Liver (tissue), 9 donors: ENCODE measurements around the gene EXOSC5. TPM values are rescaled to one million over a fixed set of nuclear protein-coding genes. Genes with fewer than 3 reads are reported as not detected.

Experiments used
- DNase-seq: peaks from one replicate; pipeline ENCODE4 v3.0.0-alpha.2; 2017; ENCODE audit warnings: low spot score
- H3K27ac ChIP-seq, 2 donors: one replicate each; pipeline ENCODE4 v1.7.0; 2013; ENCODE audit warnings: inconsistent platforms in 2 of 2, low read length in 2 of 2, control low read depth in 1 of 2, low read depth in 1 of 2, mild to moderate bottlenecking in 1 of 2
- H3K27me3 ChIP-seq, 4 donors: one replicate each; pipeline versions ENCODE4 v1.6.1 to v1.7.0; 2013; ENCODE audit warnings: low read length in 3 of 4, inconsistent platforms in 1 of 4, mild to moderate bottlenecking in 1 of 4, moderate library complexity in 1 of 4; ENCODE audit not compliant: control insufficient read depth in 4 of 4, insufficient read depth in 4 of 4
- H3K36me3 ChIP-seq, 4 donors: one replicate each; pipeline versions ENCODE4 v1.6.1 to v1.7.0; 2013; ENCODE audit warnings: low read length in 3 of 4, mild to moderate bottlenecking in 3 of 4, low read depth in 1 of 4, moderate library complexity in 1 of 4; ENCODE audit not compliant: control insufficient read depth in 4 of 4, insufficient read depth in 3 of 4
- H3K4me1 ChIP-seq, 4 donors: one replicate each; pipeline versions ENCODE4 v1.6.1 to v1.7.0; 2013; ENCODE audit warnings: low read length in 3 of 4, mild to moderate bottlenecking in 3 of 4, moderate library complexity in 1 of 4; ENCODE audit not compliant: control insufficient read depth in 4 of 4, insufficient read depth in 4 of 4
- H3K4me3 ChIP-seq, 3 donors: one replicate each; pipeline versions ENCODE4 v1.6.1 to v1.7.0; 2013; ENCODE audit warnings: low read length in 3 of 3, control low read depth in 1 of 3, low read depth in 1 of 3, mild to moderate bottlenecking in 1 of 3
- H3K9ac ChIP-seq, 2 donors: one replicate each; pipeline ENCODE4 v1.7.0; 2013; ENCODE audit warnings: low read length in 2 of 2, mild to moderate bottlenecking in 2 of 2, moderate library complexity in 2 of 2, control low read depth in 1 of 2, low read depth in 1 of 2
- H3K9me3 ChIP-seq, 4 donors: one replicate each; pipeline versions ENCODE4 v1.6.1 to v1.7.0; 2013; ENCODE audit warnings: low read length in 3 of 4; ENCODE audit not compliant: control insufficient read depth in 4 of 4
- EGR1 ChIP-seq, 2 donors: IDR thresholded peaks; 2 replicates each; pipeline ENCODE4 v1.6.1; 2016 to 2018; ENCODE audit warnings: antibody characterized with exemption in 2 of 2, low read depth in 2 of 2
- FOXA1 ChIP-seq: IDR thresholded peaks from 2 replicates; pipeline ENCODE4 v1.6.1; 2016; ENCODE audit warnings: antibody characterized with exemption
- FOXA2 ChIP-seq: IDR thresholded peaks from 2 replicates; pipeline ENCODE4 v1.6.1; 2016; ENCODE audit warnings: antibody characterized with exemption
- GABPA ChIP-seq, 2 donors: IDR thresholded peaks in 1 of 2; conservative IDR thresholded peaks in 1 of 2; 2 replicates each; pipeline ENCODE4 v1.6.1; 2016; ENCODE audit warnings: antibody characterized with exemption in 2 of 2, mild to moderate bottlenecking in 1 of 2, moderate library complexity in 1 of 2
- HNF4A ChIP-seq, 2 donors: conservative IDR thresholded peaks; 2 replicates each; pipeline ENCODE4 v1.6.1; 2016; ENCODE audit warnings: antibody characterized with exemption in 2 of 2, mild to moderate bottlenecking in 2 of 2
- HNF4G ChIP-seq: IDR thresholded peaks from 2 replicates; pipeline ENCODE4 v1.6.1; 2016; ENCODE audit warnings: antibody characterized with exemption
- JUND ChIP-seq, 2 donors: IDR thresholded peaks; 2 replicates each; pipeline ENCODE4 v1.6.1; 2016; ENCODE audit warnings: antibody characterized with exemption in 2 of 2
- NR2F2 ChIP-seq: IDR thresholded peaks from 2 replicates; pipeline ENCODE4 v1.6.1; 2016; ENCODE audit warnings: antibody characterized with exemption
- RAD21 ChIP-seq, 2 donors: IDR thresholded peaks; 2 replicates each; pipeline ENCODE4 v1.6.1; 2016; ENCODE audit warnings: antibody characterized with exemption in 2 of 2, mild to moderate bottlenecking in 2 of 2
- RXRA ChIP-seq, 2 donors: IDR thresholded peaks; 2 replicates each; pipeline ENCODE4 v1.6.1; 2017 to 2018; ENCODE audit warnings: antibody characterized with exemption in 2 of 2, mild to moderate bottlenecking in 1 of 2
- SP1 ChIP-seq: IDR thresholded peaks from 2 replicates; pipeline ENCODE4 v1.6.1; 2018; ENCODE audit warnings: antibody characterized with exemption, mild to moderate bottlenecking
- TAF1 ChIP-seq: conservative IDR thresholded peaks from 2 replicates; pipeline ENCODE4 v1.6.1; 2016; ENCODE audit warnings: antibody characterized with exemption, mild to moderate bottlenecking
- YY1 ChIP-seq: IDR thresholded peaks from 2 replicates; pipeline ENCODE4 v1.6.1; 2016; ENCODE audit warnings: antibody characterized with exemption, mild to moderate bottlenecking
- WGBS: extraction: QIAGEN DNeasy Blood & Tissue Kit; methylation state at CpG from one replicate; pipeline ENCODE4 v1.1.7; 2013; 5-methylcytosine and 5-hydroxymethylcytosine counted together
- polyA plus RNA-seq, 2 donors: library from polyadenylated mRNA; stranded (reverse) in 1 of 2; unstranded in 1 of 2; fragments of 200-250 nt in 1 of 2; fragments of >200 nt in 1 of 2; fragmentation: Nextera tagmentation in 1 of 2; extraction: Ambion mirVana in 1 of 2; gene quantifications; one replicate each; pipeline versions ENCODE4 v1.2.1 to v1.2.3, GENCODE V29; 2013 to 2015
- total RNA-seq, 2 donors: library from RNA; depleted of rRNA; stranded (reverse); fragments of >200 nt; gene quantifications; one replicate each; pipeline ENCODE4 v1.2.3, GENCODE V29; 2014
- TF ChIP-seq, protein P1 (sequence below): fragments of 150-350 bp; IDR thresholded peaks from 2 replicates; pipeline ENCODE4 v1.5.1; 2017; ENCODE audit warnings: improper control_type of control experiment, low read depth, low read length; ENCODE audit not compliant: missing input control
- TF ChIP-seq, protein P2 (sequence below): IDR thresholded peaks from 2 replicates; pipeline ENCODE4 v1.6.1; 2016; ENCODE audit warnings: antibody characterized with exemption
- TF ChIP-seq, protein P3 (sequence below): IDR thresholded peaks from 2 replicates; pipeline ENCODE4 v1.6.1; 2016; ENCODE audit warnings: antibody characterized with exemption, mild to moderate bottlenecking
- TF ChIP-seq, protein P4 (sequence below): IDR thresholded peaks from 2 replicates; pipeline ENCODE4 v1.6.1; 2016; ENCODE audit warnings: antibody characterized with exemption
- TF ChIP-seq, protein P5 (sequence below): IDR thresholded peaks from 2 replicates; pipeline ENCODE4 v1.6.1; 2016; ENCODE audit warnings: antibody characterized with exemption
- donor health status: healthy.
- donor health status: healthy.
- donor health status: healthy.
- donor health status: healthy.
- donor health status: healthy.

Gene EXOSC5
- total and polyA plus RNA-seq, 4 donors: 8.3 to 26.7 (median 18.9) TPM

DNA sequence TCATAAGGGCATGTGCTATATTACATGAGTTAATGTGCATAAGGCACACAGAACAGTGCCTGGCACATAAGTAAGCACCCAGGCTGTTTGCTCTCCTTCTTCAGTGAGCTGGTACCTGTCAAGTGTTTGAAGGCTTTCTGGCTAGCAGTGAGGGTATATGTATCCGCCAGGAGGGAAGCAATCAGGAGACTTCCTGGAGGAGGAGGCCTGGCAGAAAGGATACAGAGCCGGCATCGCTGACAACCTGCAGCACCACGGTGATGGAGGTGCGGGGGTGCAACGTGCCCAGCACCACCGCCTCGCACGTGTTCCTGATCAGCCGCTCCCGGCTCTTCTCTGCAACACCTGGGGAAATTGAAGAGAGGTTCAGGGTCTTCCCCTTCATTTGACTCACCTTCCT lies 5.5 kb downstream of the EXOSC5 start (continued):
- TF ChIP-seq, protein P1, sequence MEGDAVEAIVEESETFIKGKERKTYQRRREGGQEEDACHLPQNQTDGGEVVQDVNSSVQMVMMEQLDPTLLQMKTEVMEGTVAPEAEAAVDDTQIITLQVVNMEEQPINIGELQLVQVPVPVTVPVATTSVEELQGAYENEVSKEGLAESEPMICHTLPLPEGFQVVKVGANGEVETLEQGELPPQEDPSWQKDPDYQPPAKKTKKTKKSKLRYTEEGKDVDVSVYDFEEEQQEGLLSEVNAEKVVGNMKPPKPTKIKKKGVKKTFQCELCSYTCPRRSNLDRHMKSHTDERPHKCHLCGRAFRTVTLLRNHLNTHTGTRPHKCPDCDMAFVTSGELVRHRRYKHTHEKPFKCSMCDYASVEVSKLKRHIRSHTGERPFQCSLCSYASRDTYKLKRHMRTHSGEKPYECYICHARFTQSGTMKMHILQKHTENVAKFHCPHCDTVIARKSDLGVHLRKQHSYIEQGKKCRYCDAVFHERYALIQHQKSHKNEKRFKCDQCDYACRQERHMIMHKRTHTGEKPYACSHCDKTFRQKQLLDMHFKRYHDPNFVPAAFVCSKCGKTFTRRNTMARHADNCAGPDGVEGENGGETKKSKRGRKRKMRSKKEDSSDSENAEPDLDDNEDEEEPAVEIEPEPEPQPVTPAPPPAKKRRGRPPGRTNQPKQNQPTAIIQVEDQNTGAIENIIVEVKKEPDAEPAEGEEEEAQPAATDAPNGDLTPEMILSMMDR: no peak
- no peak for TF ChIP-seq TAF1
- no peak for TF ChIP-seq YY1
- TF ChIP-seq, protein P2, sequence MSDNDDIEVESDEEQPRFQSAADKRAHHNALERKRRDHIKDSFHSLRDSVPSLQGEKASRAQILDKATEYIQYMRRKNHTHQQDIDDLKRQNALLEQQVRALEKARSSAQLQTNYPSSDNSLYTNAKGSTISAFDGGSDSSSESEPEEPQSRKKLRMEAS: no peak
- no peak for TF ChIP-seq FOXA2
- no peak for TF ChIP-seq FOXA1
- no peak for TF ChIP-seq HNF4A (conservative IDR thresholded peaks at IDR 0.05)
- no peak for TF ChIP-seq RXRA (IDR thresholded peaks at IDR 0.05)
- TF ChIP-seq HNF4G: no peak

DNA sequence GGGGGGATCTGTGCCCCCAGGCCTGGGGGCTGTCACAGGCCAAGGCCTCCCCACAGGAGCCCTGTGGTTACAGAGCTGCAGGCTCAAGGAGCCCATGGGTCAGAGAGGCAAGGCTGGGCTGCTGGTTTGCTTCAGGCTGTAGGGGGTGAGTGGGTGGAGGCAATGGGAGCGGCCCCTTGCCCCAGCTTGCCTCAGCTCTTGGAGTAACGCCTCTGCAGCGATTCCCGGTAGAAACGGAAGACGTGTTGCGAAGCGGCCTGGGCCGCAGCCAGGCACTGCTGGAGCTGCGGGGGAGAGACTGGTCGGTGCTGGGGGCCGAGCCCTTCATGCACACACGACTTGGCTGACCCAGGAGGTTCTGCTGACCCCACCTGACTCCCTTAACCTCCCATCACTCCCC lies 10.7 kb downstream of the EXOSC5 start:
- Histone ChIP-seq H3K4me3 (no peak overlapping the region), H3K9ac (no peak overlapping the region), H3K4me1 (no peaks in the 10 kb centered on the region), H3K27ac (no peak overlapping the region), H3K9me3 (no peaks in the 10 kb centered on the region), H3K36me3 (peaks cover 9 to 42% (median 23%) of the 10 kb centered on the region in 4 donors), H3K27me3 (no peaks in the 10 kb centered on the region)
- no peak for DNase-seq
- WGBS: 91% methylated on average over 13 of the region's 13 CpGs
- no peak for TF ChIP-seq SP1

DNA sequence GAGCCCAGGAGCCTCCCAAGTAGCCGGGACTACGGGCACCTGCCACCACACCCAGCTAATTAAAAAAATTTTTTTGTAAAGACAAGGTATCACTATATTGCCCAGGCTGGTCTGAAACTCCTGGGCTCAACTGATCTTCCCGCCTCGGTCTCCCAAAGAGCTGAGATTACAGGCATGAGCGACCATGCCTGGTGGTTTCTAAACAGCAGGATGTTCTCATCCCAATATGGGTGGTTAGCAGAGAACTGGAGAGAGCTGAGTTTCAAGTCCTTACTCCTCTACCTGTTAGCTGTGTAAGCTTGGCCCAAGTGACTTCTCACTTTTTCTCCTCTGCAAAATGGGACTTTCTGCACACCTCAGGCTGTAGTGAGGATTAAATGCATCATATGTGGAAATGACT lies 12.8 kb downstream of the EXOSC5 start:
- no peak for DNase-seq
- Histone ChIP-seq H3K9ac (no peak overlapping the region), H3K36me3 (peaks cover 2 to 26% (median 9%) of the 10 kb centered on the region in 4 donors), H3K4me3 (no peak overlapping the region), H3K4me1 (no peaks in the 10 kb centered on the region), H3K27me3 (no peaks in the 10 kb centered on the region), H3K27ac (no peak overlapping the region), H3K9me3 (no peaks in the 10 kb centered on the region)
- TF ChIP-seq YY1 (no peak), RXRA (IDR thresholded peaks at IDR 0.05) (no peak), FOXA1 (no peak), EGR1 (IDR thresholded peaks at IDR 0.05; ENCODE audit: low read depth in 2 of 2) (no peak), NR2F2 (no peak), SP1 (no peak), RAD21 (IDR thresholded peaks at IDR 0.05) (no peak), FOXA2 (no peak), TAF1 (no peak), JUND (IDR thresholded peaks at IDR 0.05) (no peak), HNF4G (no peak), HNF4A (conservative IDR thresholded peaks at IDR 0.05) (no peak), GABPA (IDR thresholded peaks at IDR 0.05 in 1 of 2, conservative IDR thresholded peaks at IDR 0.05 in 1 of 2) (no peak)
- TF ChIP-seq, protein P3, sequence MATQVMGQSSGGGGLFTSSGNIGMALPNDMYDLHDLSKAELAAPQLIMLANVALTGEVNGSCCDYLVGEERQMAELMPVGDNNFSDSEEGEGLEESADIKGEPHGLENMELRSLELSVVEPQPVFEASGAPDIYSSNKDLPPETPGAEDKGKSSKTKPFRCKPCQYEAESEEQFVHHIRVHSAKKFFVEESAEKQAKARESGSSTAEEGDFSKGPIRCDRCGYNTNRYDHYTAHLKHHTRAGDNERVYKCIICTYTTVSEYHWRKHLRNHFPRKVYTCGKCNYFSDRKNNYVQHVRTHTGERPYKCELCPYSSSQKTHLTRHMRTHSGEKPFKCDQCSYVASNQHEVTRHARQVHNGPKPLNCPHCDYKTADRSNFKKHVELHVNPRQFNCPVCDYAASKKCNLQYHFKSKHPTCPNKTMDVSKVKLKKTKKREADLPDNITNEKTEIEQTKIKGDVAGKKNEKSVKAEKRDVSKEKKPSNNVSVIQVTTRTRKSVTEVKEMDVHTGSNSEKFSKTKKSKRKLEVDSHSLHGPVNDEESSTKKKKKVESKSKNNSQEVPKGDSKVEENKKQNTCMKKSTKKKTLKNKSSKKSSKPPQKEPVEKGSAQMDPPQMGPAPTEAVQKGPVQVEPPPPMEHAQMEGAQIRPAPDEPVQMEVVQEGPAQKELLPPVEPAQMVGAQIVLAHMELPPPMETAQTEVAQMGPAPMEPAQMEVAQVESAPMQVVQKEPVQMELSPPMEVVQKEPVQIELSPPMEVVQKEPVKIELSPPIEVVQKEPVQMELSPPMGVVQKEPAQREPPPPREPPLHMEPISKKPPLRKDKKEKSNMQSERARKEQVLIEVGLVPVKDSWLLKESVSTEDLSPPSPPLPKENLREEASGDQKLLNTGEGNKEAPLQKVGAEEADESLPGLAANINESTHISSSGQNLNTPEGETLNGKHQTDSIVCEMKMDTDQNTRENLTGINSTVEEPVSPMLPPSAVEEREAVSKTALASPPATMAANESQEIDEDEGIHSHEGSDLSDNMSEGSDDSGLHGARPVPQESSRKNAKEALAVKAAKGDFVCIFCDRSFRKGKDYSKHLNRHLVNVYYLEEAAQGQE: no peak
- TF ChIP-seq, protein P4, sequence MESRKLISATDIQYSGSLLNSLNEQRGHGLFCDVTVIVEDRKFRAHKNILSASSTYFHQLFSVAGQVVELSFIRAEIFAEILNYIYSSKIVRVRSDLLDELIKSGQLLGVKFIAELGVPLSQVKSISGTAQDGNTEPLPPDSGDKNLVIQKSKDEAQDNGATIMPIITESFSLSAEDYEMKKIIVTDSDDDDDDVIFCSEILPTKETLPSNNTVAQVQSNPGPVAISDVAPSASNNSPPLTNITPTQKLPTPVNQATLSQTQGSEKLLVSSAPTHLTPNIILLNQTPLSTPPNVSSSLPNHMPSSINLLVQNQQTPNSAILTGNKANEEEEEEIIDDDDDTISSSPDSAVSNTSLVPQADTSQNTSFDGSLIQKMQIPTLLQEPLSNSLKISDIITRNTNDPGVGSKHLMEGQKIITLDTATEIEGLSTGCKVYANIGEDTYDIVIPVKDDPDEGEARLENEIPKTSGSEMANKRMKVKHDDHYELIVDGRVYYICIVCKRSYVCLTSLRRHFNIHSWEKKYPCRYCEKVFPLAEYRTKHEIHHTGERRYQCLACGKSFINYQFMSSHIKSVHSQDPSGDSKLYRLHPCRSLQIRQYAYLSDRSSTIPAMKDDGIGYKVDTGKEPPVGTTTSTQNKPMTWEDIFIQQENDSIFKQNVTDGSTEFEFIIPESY: no peak
- TF ChIP-seq, protein P1: no peak
- TF ChIP-seq, protein P5, sequence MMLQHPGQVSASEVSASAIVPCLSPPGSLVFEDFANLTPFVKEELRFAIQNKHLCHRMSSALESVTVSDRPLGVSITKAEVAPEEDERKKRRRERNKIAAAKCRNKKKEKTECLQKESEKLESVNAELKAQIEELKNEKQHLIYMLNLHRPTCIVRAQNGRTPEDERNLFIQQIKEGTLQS: no peak
- TF ChIP-seq, protein P2: no peak
- WGBS: 91% methylated on average over 5 of the region's 5 CpGs
